ENCODE measurements around the gene DSG2.

GRCh38 chr18:31510319-31510718 lies 12.3 kb downstream of the DSG2 start:
- TF ChIP-seq POLR2A (IDR thresholded peaks at IDR 0.05; ENCODE audit: borderline replicate concordance, extremely low read depth, insufficient read depth, insufficient read length) (no peak), CTCF (IDR thresholded peaks at IDR 0.05 in 2 of 3, conservative IDR thresholded peaks at IDR 0.05 in 1 of 3; ENCODE audit: borderline replicate concordance in 1 of 3, insufficient read depth in 1 of 3, low read depth in 2 of 3, low read length in 2 of 3) (no peak), EZH2 (IDR thresholded peaks at IDR 0.05) (no peak), MAX (IDR thresholded peaks at IDR 0.05) (no peak), EZH2phosphoT487 (IDR thresholded peaks at IDR 0.05; ENCODE audit: borderline replicate concordance) (no peak), JUND (IDR thresholded peaks at IDR 0.05) (peak; percentile 46), YY1 (IDR thresholded peaks at IDR 0.05; ENCODE audit: extremely low read depth, insufficient replicate concordance, low read depth, low read length) (no peak), SRF (IDR thresholded peaks at IDR 0.05; ENCODE audit: low read depth) (no peak), ZBTB33 (IDR thresholded peaks at IDR 0.05; ENCODE audit: extremely low read depth, insufficient replicate concordance, low read length) (no peak), ATF3 (IDR thresholded peaks at IDR 0.05) (no peak)

Data from HCT116 (cell line).